Limb (tissue), 2 donors: ENCODE data around the gene KIF26B.
"Not testable (repeated sequence)": the region's sequence is repeated elsewhere in the genome, so short reads cannot be mapped to it uniquely, and the experiment has no call there.

Experiments used
- DNase-seq, 2 donors: peaks; one replicate each; pipeline ENCODE4 v3.0.0-alpha.2; 2016; ENCODE audit errors: extremely low spot score in 2 of 2

The KIF26B gene

DNA sequence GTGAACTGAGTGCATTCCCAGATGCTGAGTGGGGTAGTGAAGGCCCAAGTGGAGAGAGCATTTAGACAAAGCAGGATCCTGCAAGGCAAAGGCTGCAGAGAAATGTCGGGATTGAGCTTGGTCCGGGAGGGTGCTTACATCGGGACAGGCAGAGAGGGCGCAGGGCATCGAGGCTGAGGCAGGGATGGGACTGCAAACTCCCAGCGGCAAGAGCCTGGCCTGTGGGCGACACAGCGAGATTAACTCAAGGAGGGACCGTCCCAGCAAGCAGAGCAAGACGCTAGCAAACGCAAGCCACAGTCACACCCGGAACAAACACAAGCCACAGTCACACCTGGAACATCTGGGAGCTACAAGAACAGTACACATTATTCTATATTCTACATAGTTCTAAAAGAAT is 537.5 kb downstream of the KIF26B start:
- no peak for DNase-seq

DNA sequence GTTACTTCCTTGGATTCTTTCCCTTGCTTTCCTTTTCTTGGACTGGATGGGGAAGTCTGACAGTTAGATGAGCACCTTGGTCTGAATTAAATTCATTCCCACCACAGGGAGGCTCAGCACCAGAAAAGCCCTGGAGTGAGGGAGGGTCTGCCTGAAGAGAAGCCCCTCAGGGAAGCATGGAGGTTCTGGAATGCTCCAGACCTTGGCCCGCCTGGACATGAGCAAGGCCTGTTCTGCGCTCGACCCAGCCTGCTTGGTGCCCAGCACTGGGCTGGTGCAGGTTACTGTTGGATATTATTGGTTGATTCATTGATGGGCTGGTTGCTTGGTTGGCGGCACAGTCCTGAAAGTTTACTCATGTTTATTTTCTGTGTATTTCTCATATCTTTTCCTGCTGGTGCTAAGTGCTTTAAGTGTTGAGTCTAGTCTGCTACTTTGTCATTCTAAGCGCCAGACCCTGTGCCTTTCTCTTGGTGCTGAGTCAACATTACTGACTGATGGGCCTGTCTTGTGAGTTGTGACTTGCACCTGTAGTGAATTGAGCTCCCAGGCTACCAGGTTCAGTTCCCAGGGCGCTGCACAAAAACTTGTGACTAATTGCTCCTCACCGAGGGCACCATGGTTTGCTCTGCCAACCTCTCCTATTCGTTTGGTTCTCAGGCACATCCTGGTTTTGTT is 538.5 kb downstream of the KIF26B start:
- DNase-seq: no peak

GRCh38 chr1:245693941-245694752 is 539.4 kb downstream of the KIF26B start:
- no peak for DNase-seq

DNA sequence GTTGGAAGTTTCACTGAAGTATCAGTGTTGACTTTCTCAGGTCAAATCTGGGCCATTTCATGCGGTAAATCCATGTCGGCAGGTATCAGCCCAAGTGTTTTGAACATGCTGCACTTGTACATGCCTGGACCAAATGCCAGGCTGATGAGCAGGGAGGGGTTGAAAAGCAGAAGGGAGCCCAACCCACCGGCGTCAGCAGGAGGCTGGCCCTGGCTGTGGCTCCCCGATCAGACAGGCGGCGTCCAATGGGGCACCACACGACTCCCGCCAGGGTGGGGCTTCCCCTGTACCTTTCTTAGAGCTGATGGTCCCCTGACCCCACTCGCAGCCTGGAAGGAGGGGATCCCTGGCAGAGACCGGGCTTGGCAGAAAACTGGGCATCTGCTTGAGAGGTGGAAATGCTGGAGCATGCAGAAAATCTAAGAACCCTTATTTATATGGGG is 540.0 kb downstream of the KIF26B start:
- DNase-seq: no peak

DNA sequence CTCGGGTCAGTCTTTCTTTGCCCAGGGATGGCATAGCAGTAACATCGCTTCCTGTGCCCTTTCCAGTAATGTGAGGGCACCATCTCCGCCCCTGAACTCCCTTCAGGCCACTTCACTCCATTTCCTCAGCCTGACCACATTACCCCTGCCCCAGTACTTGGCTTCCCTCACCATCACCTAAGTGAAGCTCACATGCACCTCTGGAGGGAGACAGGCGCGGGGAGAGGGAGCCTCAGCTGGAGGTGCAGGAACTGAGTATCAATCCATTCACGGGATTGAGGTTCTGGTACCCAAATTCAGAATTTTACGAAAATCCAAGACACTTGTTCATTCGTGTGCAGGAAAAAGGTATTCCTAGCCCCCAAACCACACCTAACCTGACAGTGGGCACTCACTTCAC is 540.4 kb downstream of the KIF26B start:
- DNase-seq: no peak

DNA sequence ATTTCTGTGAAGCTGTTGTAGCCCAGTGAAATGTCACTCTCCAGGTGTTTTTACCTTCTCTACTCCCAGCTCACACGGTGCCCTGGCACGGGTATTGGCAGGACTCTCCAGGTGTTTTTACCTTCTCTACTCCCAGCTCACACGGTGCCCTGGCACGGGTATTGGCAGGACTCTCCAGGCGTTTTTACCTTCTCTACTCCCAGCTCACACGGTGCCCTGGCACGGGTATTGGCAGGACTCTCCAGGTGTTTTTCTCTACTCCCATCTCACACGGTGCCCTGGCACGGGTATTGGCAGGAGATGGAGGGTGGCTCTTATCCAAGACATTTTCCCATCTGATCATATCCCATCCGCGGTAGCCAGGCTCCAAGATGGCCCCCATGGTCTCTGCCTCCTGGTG is 540.9 kb downstream of the KIF26B start:
- DNase-seq: not testable (repeated sequence)

DNA sequence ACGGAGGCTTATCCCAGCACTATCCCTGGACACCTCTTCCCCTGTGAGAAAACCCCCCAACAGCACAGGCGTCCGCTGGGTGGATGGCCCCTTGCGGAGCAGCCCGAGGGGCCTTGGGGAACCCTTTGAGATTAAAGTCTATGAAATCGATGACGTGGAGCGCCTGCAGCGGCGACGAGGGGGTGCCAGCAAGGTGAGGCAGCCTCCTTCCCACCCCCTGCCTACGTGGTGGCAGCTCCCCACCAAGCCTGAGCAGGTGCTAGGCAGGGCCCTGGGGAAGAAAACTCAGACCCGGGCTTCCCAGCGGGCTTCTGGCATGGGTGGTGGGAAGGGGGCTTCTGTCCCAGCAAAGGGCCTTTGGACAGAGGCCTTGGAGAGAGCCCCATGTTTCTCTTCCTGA is 543.3 kb downstream of the KIF26B start:
- DNase-seq: no peak

- no peak for DNase-seq
These were observed 544.1 kb downstream of the KIF26B start for GRCh38 chr1:245698860-245699259.

DNA sequence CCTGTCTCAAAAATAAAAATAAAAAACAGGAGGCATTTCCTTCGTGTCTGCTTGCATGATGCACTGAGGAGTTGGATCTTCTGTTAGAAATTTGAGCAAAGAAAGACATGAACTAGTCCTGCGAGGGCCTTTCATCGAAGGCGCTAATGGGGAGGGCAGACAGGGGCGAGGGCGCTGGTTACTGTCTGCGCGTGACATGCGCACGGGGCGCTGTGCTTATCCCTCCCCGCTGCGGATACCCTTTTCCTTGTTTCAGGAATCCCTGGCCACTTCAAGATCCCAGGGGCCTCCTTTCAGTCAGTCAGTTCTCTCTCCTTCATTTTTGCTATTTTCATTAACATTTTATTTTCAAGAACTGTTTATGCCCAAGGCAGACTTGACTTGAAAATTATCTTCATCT is 545.8 kb downstream of the KIF26B start:
- DNase-seq: no peak

DNA sequence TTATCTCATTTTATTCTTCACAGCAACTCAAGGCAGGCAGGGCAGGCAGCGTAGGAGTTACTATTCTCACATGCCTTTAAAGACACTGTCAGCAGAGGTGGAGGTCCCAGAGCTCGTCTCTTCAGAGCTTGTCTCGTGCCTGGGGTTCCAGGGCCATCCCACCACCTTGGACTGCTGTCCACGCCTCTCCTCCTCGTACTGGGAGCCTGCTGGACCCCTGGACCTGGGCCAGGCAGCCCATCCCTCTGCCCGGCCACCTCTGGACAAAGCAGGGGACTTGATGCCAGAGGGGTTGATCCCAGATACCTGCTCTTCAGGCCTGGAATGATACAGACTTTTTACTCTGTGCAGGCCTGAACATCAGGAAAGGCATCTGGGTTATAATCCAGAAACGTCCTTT is 546.8 kb downstream of the KIF26B start:
- no peak for DNase-seq

GRCh38 chr1:245702346-245702745 is 547.6 kb downstream of the KIF26B start:
- DNase-seq: no peak

- no peak for DNase-seq
These were observed 549.6 kb downstream of the KIF26B start for GRCh38 chr1:245704341-245704740.

DNA sequence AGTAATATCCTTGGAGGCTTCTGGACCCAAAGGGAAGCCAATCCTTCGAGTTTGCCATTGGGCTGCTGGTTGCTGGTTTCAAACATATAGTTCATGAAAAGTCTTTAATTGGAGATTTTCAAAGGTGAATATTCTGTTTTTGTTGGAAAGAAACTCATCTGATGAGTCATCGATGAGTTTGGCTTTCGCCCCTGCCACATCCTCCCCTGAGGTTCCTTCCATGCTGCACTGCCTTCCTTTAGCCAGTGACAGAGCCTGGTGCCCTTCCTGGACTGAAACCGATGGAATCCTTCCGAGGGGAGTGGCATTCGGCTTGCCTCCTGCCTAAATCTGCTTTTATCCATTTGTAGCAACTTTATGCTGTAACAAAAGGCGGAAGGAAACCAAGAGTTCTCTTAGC is 550.0 kb downstream of the KIF26B start:
- no peak for DNase-seq

GRCh38 chr1:245707941-245708340 is 553.2 kb downstream of the KIF26B start:
- no peak for DNase-seq

GRCh38 chr1:245710961-245711903 is 556.4 kb downstream of the KIF26B start:
- no peak for DNase-seq

DNA sequence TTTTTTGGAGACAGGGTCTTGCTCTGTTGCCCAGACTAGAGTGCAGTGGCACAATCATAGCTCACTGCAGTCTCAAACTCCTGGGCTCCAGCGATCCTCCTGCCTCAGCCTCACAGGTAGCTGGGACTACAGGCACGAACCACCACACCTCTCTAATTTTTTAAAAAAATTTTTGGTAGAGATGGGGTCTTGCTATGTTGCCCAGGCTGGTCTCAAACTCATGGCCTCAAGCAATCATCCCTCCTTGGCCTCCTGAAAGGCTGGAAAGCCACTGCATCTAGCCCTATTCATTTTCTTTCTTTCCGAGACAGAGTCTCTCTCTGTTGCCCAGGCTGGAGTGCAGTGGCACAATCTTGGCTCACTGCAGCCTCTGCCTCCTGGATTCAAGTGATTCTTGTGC is 559.2 kb downstream of the KIF26B start:
- DNase-seq: not testable (repeated sequence)

DNA sequence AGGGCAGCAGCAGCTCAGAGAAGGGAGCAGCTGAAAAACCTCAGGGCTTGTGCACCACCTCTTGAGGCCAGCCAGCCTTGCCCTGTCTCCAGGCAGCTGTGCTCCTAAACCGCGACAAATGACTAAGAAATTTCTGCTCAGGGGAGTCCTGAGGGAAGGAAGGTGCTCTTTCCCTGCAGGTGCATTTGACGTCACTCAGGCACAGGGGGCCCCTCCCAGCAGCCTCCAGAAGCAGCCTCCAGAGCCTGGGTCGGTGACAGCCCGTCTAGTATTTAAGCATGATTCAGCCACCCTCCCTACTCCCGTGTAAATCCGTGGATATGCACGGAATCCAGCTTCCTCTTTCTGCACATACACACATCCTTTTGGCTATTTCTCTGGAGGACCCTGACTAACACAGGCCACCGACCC is 560.5 kb downstream of the KIF26B start:
- no peak for DNase-seq

- no peak for DNase-seq
These were observed 561.2 kb downstream of the KIF26B start for GRCh38 chr1:245715970-245716369.

DNA sequence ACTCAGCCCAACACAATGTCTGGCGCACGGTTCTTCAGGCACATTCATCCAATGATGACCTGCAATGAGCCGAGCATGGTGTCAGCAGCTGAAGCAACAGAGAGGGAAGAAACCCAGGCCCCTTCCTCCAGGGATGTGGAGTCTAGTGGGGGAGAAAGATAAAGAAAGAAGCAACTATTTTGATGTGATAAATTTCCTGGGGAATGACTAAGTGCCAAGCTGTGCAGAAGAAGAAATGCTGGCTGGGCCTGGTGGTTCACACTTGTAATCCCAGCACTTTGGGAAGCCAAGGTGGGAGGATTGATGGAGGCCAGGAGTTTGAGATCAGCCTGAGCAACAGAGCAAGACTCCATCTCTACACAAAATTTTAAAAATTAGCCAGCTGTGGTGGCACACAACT is 561.8 kb downstream of the KIF26B start:
- DNase-seq: no peak

GRCh38 chr1:245717611-245718010 is 562.8 kb downstream of the KIF26B start:
- no peak for DNase-seq

GRCh38 chr1:245718123-245718522 is 563.3 kb downstream of the KIF26B start:
- no peak for DNase-seq

- DNase-seq: no peak
These were observed 564.2 kb downstream of the KIF26B start for GRCh38 chr1:245718951-245719350.
